ENCODE measurements around the gene HSD11B2. TPM values are rescaled to one million over a fixed set of nuclear protein-coding genes. Genes with fewer than 3 reads are reported as not detected.

HSD11B2 gene
- total RNA-seq, 1 experiment from 2014 or later, result 9.7 TPM

GRCh38 chr16:67480833-67481560 lies 50.1 kb downstream of the HSD11B2 start, which contains the start of gene ATP6V0D1 (continued):
- TF ChIP-seq REST (IDR thresholded peaks at IDR 0.05; ENCODE audit: low read depth) (no peak), ATF3 (IDR thresholded peaks at IDR 0.05) (no peak), ZFX (IDR thresholded peaks at IDR 0.05) (peak; percentile 55; the same call in 1 of the 2 replicates), SRF (IDR thresholded peaks at IDR 0.05; ENCODE audit: low read depth) (no peak), MAX (IDR thresholded peaks at IDR 0.05) (peak; percentile 96), JUND (IDR thresholded peaks at IDR 0.05) (no peak; the same call in 1 of the 2 replicates), CTCF (IDR thresholded peaks at IDR 0.05 in 2 of 3, conservative IDR thresholded peaks at IDR 0.05 in 1 of 3; ENCODE audit: borderline replicate concordance in 1 of 3, insufficient read depth in 1 of 3, low read depth in 2 of 3, low read length in 2 of 3) (peak; percentile 77 to 88 (median 86)), CBX3 (IDR thresholded peaks at IDR 0.05; ENCODE audit: low read depth) (0 out of 2 replicates have a peak, but pooled peaks have one; percentile 61)

Measured in HCT116 (cell line).